ENCODE results near the gene SH3BGRL.
"Not testable (repeated sequence)": the region's sequence is repeated elsewhere in the genome, so short reads cannot be mapped to it uniquely, and the experiment has no call there.

Gene SH3BGRL

GRCh38 chrX:81305240-81305639 lies 103.3 kb downstream of the SH3BGRL start:
- DNase-seq (ENCODE audit: low spot score), result no peak
- Histone ChIP-seq H3K27ac (no peak overlapping the region), H3K4me3 (no peak overlapping the region)
- TF ChIP-seq CTCF (IDR thresholded peaks at IDR 0.05), result no peak

GRCh38 chrX:81308086-81308829 lies 106.4 kb downstream of the SH3BGRL start:
- TF ChIP-seq CTCF (IDR thresholded peaks at IDR 0.05), result no peak
- Histone ChIP-seq H3K4me3 (no peak overlapping the region), H3K27ac (no peak overlapping the region)
- no peak for DNase-seq (ENCODE audit: low spot score)

DNA sequence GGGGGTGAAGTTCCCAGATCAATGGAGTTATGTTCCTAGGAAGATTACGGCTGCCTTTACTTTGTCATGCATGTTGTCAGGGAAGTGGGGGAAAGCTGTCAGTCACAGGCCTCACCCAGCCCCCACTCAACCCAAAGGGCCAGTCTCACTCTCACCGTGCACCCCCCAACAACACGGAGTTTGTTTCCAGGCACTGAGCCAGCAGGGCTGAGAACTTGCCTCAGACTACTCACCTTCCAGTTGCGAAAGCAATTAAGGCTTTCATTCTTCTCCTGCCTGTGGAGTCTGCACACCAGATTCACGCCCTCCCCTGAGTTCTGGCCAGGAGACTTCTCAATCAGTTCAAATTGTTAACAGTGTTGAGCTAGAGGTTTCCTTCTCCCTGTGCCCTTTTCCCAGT lies 114.3 kb downstream of the SH3BGRL start:
- TF ChIP-seq CTCF (IDR thresholded peaks at IDR 0.05), result no peak
- Histone ChIP-seq H3K4me3 (no peak overlapping the region), H3K27ac (peak overlapping the region in 1 of 2 donors; percentile 10)
- no peak for DNase-seq (ENCODE audit: low spot score)

DNA sequence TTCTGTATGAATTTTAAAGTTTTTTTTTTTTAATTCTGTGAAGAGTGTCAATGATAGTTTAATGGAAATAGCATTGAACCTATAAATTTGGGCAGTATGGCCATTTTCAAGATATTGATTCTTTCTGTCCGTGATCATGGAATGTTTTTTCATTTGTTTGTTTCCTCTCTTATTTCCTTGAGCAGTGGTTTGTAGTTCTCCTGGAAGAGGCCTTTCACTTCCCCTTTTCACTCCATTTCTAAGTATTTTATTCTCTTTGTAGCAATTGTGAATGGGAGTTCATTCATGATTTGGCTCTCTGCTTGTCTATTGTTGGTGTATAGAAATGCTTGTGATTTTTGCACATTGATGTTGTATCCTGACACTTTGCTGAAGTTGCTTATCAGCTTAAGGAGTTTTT lies 129.8 kb downstream of the SH3BGRL start:
- DNase-seq (ENCODE audit: low spot score); H3K4me3 ChIP-seq; H3K27ac ChIP-seq: not testable (repeated sequence)

DNA sequence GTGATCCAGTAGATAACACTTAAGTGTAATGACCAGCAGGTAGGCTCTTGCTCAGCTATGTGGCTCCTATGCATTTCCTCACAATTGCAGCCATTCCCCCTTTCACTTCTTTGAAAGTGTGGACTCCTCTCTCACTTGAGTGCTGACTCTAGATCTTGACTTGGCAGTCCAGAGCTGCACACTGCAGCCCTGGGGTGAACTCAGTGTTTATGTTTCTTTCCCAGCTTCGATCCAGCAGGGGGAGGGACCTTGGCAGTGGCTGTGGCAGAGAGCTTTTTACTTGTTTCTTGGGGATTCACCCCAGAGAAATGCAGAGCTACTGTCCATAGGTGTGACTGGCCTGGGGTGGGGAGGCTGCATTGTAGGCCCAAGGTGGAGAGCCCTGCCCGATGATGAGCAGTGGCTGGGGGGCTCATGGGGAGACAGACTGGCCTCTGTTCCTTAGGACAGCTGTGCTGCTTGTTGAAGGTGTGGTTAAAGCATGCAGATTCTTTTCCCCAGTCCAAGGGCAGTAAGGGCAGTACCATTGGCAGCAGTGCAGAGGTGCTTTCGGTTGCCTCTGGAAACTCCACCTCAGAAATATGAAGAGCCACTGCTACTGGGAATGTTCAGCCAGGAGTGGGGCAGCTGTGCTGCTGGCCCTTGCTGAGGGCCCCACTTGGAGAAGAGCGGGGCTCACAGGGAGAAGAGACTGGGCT lies 134.7 kb downstream of the SH3BGRL start:
- DNase-seq (ENCODE audit: low spot score), result no peak
- Histone ChIP-seq H3K4me3 (no peak overlapping the region), H3K27ac (no peak overlapping the region)
- no peak for TF ChIP-seq CTCF (IDR thresholded peaks at IDR 0.05)

GRCh38 chrX:81337805-81338204 lies 135.9 kb downstream of the SH3BGRL start:
- Histone ChIP-seq H3K4me3 (no peak overlapping the region), H3K27ac (no peak overlapping the region)
- DNase-seq (ENCODE audit: low spot score), result no peak
- no peak for TF ChIP-seq CTCF (IDR thresholded peaks at IDR 0.05)

DNA sequence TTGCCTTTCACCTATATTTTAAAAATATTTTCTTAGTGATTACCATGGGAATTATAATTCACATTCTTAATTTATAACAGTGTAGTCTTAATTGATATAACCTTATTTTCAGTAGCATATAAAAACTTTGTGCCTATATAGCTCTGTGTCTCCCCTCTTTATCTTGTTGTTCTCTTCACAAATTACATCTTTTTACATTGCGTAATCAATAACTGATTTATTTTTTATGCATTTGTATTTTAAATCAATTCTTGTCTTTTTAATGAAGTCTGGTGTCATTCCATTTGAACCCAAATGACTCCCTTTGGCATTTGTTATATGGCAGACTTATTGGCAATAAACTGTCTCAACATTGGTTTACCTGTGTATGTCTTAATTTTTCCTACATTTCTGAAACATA lies 137.0 kb downstream of the SH3BGRL start:
- no peak for DNase-seq (ENCODE audit: low spot score)
- no peak for TF ChIP-seq CTCF (IDR thresholded peaks at IDR 0.05)

DNA sequence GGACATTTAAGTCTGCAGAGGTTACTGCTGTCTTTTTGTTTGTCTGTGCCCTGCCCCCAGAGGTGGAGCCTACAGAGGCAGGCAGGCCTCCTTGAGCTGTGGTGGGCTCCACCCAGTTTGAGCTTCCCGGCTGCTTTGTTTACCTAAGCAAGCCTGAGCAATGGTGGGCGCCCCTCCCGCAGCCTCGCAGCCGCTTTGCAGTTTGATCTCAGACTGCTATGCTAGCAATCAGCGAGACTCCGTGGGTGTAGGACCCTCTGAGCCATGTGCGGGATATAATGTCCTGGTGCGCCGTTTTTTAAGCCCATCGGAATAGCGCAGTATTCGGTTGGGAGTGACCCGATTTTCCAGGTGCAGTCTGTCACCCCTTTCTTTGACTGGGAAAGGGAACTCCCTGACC lies 143.4 kb downstream of the SH3BGRL start:
- not testable (repeated sequence) for H3K27ac ChIP-seq; DNase-seq (ENCODE audit: low spot score)

More for the DNA sequence above, 137.0 kb downstream of the SH3BGRL start:
- H3K4me3 ChIP-seq, result no peak overlapping the region
- no peak overlapping the region for H3K27ac ChIP-seq

More for the DNA sequence above, 143.4 kb downstream of the SH3BGRL start:
- not testable (repeated sequence) for H3K4me3 ChIP-seq

Measured in coronary artery (tissue), 2 donors.